Ascending aorta (tissue), 2 donors: ENCODE measurements around the gene FHOD3. TPM values are rescaled to one million over a fixed set of nuclear protein-coding genes. Genes with fewer than 3 reads are reported as not detected.

ENCODE experiments used
- DNase-seq, 2 donors: peaks; one replicate each; pipeline ENCODE4 v3.0.0-alpha.2; 2019; ENCODE audit warnings: low spot score in 2 of 2
- H3K27ac ChIP-seq, 2 donors: fragments of 200-600 bp; sonication (generic); one replicate each; pipeline ENCODE4 v1.5.1; 2016 to 2017; ENCODE audit warnings: mild to moderate bottlenecking in 1 of 2
- H3K27me3 ChIP-seq: fragments of 200-600 bp; sonication (generic); one replicate; pipeline ENCODE4 v1.5.1; 2017
- H3K36me3 ChIP-seq, 2 donors: fragments of 200-600 bp; sonication (generic); one replicate each; pipeline ENCODE4 v1.5.1; 2016
- H3K4me1 ChIP-seq, 2 donors: fragments of 200-600 bp; sonication (generic); one replicate each; pipeline ENCODE4 v1.5.1; 2016 to 2017; ENCODE audit warnings: mild to moderate bottlenecking in 1 of 2
- H3K4me3 ChIP-seq, 2 donors: fragments of 200-600 bp; sonication (generic); one replicate each; pipeline ENCODE4 v1.5.1; 2016 to 2017; ENCODE audit warnings: mild to moderate bottlenecking in 1 of 2
- H3K9me3 ChIP-seq, 2 donors: fragments of 200-600 bp; sonication (generic); one replicate each; pipeline ENCODE4 v1.5.1; 2016
- CTCF ChIP-seq, 3 experiments: fragments of 200-600 bp in 2 of 3; fragments of 450-650 bp in 1 of 3; sonication (generic) in 2 of 3; IDR thresholded peaks; one replicate each; pipeline ENCODE4 v1.5.1; 2016 to 2019; ENCODE audit warnings: antibody characterized with exemption in 3 of 3, mild to moderate bottlenecking in 1 of 3, moderate library complexity in 1 of 3
- intact Hi-C: fragments of 100-400 bp; cut with DNase I; formaldehyde crosslinking; loops from one replicate; pipeline ENCODE4 v1.15.1; 2023
- total RNA-seq: library from RNA; depleted of rRNA; stranded (reverse); fragments of >200 nt; gene quantifications from one replicate; pipeline ENCODE4 v1.1.0, GENCODE V29; 2016

The FHOD3 gene
- total RNA-seq, 1 donor from 2014 or later: 12.7 TPM

- H3K4me1 ChIP-seq: peaks cover 0 to 15% of the 10 kb centered on the region in 2 donors
- no peaks in the 10 kb centered on the region for H3K27me3 ChIP-seq
- no peak overlapping the region for H3K4me3 ChIP-seq
- TF ChIP-seq CTCF (IDR thresholded peaks at IDR 0.05): no peak
- peak in 1 of 2 donors; percentile 61 for DNase-seq
- no peaks in the 10 kb centered on the region for H3K9me3 ChIP-seq
- intact Hi-C loops: loop anchor here (5.0 kb wide), 1 partner anchor 52 kb away; the partner anchor contains the start of gene FHOD3
- H3K27ac ChIP-seq: peak overlapping the region in 1 of 2 donors; percentile 44
- no peaks in the 10 kb centered on the region for H3K36me3 ChIP-seq
Measured at GRCh38 chr18:36348971-36349417, 51.5 kb downstream of the FHOD3 start.

- H3K9me3 ChIP-seq: no peaks in the 10 kb centered on the region
- H3K27me3 ChIP-seq: no peaks in the 10 kb centered on the region
- H3K4me1 ChIP-seq: peaks cover 0 to 15% of the 10 kb centered on the region in 2 donors
- DNase-seq: peak in 1 of 2 donors; percentile 58
- intact Hi-C loops: loop anchor here (5.0 kb wide), 1 partner anchor 52 kb away; the partner anchor contains the start of gene FHOD3
- TF ChIP-seq CTCF (IDR thresholded peaks at IDR 0.05): no peak
- no peaks in the 10 kb centered on the region for H3K36me3 ChIP-seq
- H3K4me3 ChIP-seq: no peak overlapping the region
- H3K27ac ChIP-seq: peak overlapping the region; percentile 44
Measured at GRCh38 chr18:36349552-36349951, 52.0 kb downstream of the FHOD3 start.

- Histone ChIP-seq H3K9me3 (no peaks in the 10 kb centered on the region), H3K27ac (peak overlapping the region; percentile 19 to 44), H3K27me3 (no peaks in the 10 kb centered on the region), H3K4me1 (peaks cover 0 to 15% of the 10 kb centered on the region in 2 donors), H3K4me3 (no peak overlapping the region), H3K36me3 (no peaks in the 10 kb centered on the region)
- peak in 1 of 2 donors; percentile 52 for DNase-seq
- intact Hi-C loops: loop anchor here (5.0 kb wide), 1 partner anchor 72 kb away; no protein-coding TSS in a partner anchor
- TF ChIP-seq CTCF (IDR thresholded peaks at IDR 0.05): no peak
Measured at GRCh38 chr18:36350251-36350651, 52.7 kb downstream of the FHOD3 start.

GRCh38 chr18:36350839-36351469 lies 53.4 kb downstream of the FHOD3 start:
- TF ChIP-seq CTCF (IDR thresholded peaks at IDR 0.05): no peak
- peak in 1 of 2 donors; percentile 58 for DNase-seq
- intact Hi-C loops: loop anchor here (5.0 kb wide), 1 partner anchor 71 kb away; no protein-coding TSS in a partner anchor
- no peak overlapping the region for H3K4me3 ChIP-seq
- no peaks in the 10 kb centered on the region for H3K36me3 ChIP-seq
- H3K9me3 ChIP-seq: no peaks in the 10 kb centered on the region
- H3K4me1 ChIP-seq: peaks cover 0 to 15% of the 10 kb centered on the region in 2 donors
- no peaks in the 10 kb centered on the region for H3K27me3 ChIP-seq
- peak overlapping the region; percentile 19 to 44 for H3K27ac ChIP-seq

GRCh38 chr18:36352384-36352783 lies 54.9 kb downstream of the FHOD3 start:
- no peak overlapping the region for H3K4me3 ChIP-seq
- peaks cover 0 to 15% of the 10 kb centered on the region in 2 donors for H3K4me1 ChIP-seq
- H3K9me3 ChIP-seq: no peaks in the 10 kb centered on the region
- H3K36me3 ChIP-seq: no peaks in the 10 kb centered on the region
- TF ChIP-seq CTCF (IDR thresholded peaks at IDR 0.05): no peak
- H3K27ac ChIP-seq: peak overlapping the region in 1 of 2 donors; percentile 14
- no peaks in the 10 kb centered on the region for H3K27me3 ChIP-seq
- intact Hi-C loops: loop anchor here (5.0 kb wide), 1 partner anchor 70 kb away; no protein-coding TSS in a partner anchor
- peak in 1 of 2 donors; percentile 75 for DNase-seq
